BLaER1 treated with 17β-estradiol and CSF1 and Interleukin-3, amounts not matched to agents 10 nM and 100 nM (cell line): ENCODE results near the gene ST6GAL1.
A peak's percentile ranks its signal among the peaks of the same experiment; 100 is the strongest.

Source experiments
- H3K27ac ChIP-seq, 11 experiments: shearing (Covaris generic); formaldehyde crosslinking; 2 replicates each; pipeline ENCODE4 v1.8.1; 2022
- H3K27me3 ChIP-seq, 11 experiments: shearing (Covaris generic); formaldehyde crosslinking; 2 replicates each; pipeline ENCODE4 v1.8.1; 2022
- H3K36me3 ChIP-seq, 11 experiments: shearing (Covaris generic); formaldehyde crosslinking; 2 replicates each; pipeline ENCODE4 v1.8.1; 2022
- H3K4me1 ChIP-seq, 10 experiments: shearing (Covaris generic); formaldehyde crosslinking; 2 replicates each; pipeline ENCODE4 v1.8.1; 2022
- H3K4me2 ChIP-seq, 11 experiments: shearing (Covaris generic); formaldehyde crosslinking; 2 replicates each; pipeline ENCODE4 v1.8.1; 2022
- H3K4me3 ChIP-seq, 10 experiments: shearing (Covaris generic); formaldehyde crosslinking; 2 replicates each; pipeline ENCODE4 v1.8.1; 2022
- H3K9ac ChIP-seq, 11 experiments: shearing (Covaris generic); formaldehyde crosslinking; 2 replicates each; pipeline ENCODE4 v1.8.1; 2022
- H3K9me3 ChIP-seq, 11 experiments: shearing (Covaris generic); formaldehyde crosslinking; replicated peaks in 1 of 11; 2 replicates each; pipeline ENCODE4 v1.8.1; 2022
- H4K20me1 ChIP-seq, 11 experiments: shearing (Covaris generic); formaldehyde crosslinking; 2 replicates each; pipeline ENCODE4 v1.8.1; 2022
- Cebpa-rat ChIP-seq, 11 experiments: shearing (Covaris generic); IDR thresholded peaks; 2 replicates each; pipeline ENCODE4 v1.8.1; 2022

ST6GAL1 gene

DNA sequence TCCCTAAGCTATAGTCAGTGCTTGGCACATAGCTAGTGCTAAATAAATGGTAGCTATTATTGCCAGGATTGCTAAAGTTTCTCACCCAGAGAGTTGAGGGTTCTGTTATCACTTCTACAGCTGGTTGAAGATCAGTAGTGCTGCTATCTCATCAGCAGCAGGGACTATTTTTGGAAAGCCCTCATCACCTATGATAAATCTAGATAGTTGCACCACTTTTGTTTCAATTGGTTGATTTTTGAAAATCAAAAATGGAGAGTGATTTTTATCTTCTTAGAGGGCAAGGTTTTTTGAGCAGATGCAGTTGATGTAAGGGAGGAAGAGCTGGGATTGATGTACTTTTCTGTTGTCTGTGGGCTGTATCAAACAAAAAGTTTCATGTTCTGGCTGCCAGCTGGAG, 101.6 kb downstream of the ST6GAL1 start:
- H3K4me3 ChIP-seq, result no peak overlapping the region
- H3K27ac ChIP-seq, result peak overlapping the region in 2 of 11 experiments; percentile 14 to 31; a peak in 2 of 22 replicates
- no peak for TF ChIP-seq Cebpa-rat (IDR thresholded peaks at IDR 0.05)
- H3K9me3 ChIP-seq, result peaks cover 21 to 37% (median 31%) of the 10 kb centered on the region in 11 experiments
- H3K9ac ChIP-seq, result no peak overlapping the region
- H3K4me2 ChIP-seq, result peak overlapping the region; percentile 65 to 84 (median 73)
- H3K4me1 ChIP-seq, result peaks cover 49 to 63% (median 58%) of the 10 kb centered on the region in 10 experiments
- H4K20me1 ChIP-seq, result peaks cover 0 to 71% (median 52%) of the 10 kb centered on the region in 11 experiments; a peak in 15 of 22 replicates
- peaks cover 0 to 48% (median 40%) of the 10 kb centered on the region in 11 experiments; a peak in 20 of 22 replicates for H3K36me3 ChIP-seq
- H3K27me3 ChIP-seq, result no peaks in the 10 kb centered on the region

GRCh38 chr3:187036394-187036793, 106.1 kb downstream of the ST6GAL1 start:
- Histone ChIP-seq H3K27ac (no peak overlapping the region), H3K4me1 (peaks cover 19 to 33% (median 25%) of the 10 kb centered on the region in 10 experiments), H3K36me3 (peaks cover 26 to 91% (median 75%) of the 10 kb centered on the region in 11 experiments), H3K9me3 (peaks cover 21 to 37% (median 32%) of the 10 kb centered on the region in 11 experiments), H3K4me2 (no peak overlapping the region), H3K9ac (no peak overlapping the region), H3K4me3 (no peak overlapping the region), H4K20me1 (peaks cover 0 to 40% (median 15%) of the 10 kb centered on the region in 11 experiments; a peak in 14 of 22 replicates), H3K27me3 (no peaks in the 10 kb centered on the region)
- no peak for TF ChIP-seq Cebpa-rat (IDR thresholded peaks at IDR 0.05)

DNA sequence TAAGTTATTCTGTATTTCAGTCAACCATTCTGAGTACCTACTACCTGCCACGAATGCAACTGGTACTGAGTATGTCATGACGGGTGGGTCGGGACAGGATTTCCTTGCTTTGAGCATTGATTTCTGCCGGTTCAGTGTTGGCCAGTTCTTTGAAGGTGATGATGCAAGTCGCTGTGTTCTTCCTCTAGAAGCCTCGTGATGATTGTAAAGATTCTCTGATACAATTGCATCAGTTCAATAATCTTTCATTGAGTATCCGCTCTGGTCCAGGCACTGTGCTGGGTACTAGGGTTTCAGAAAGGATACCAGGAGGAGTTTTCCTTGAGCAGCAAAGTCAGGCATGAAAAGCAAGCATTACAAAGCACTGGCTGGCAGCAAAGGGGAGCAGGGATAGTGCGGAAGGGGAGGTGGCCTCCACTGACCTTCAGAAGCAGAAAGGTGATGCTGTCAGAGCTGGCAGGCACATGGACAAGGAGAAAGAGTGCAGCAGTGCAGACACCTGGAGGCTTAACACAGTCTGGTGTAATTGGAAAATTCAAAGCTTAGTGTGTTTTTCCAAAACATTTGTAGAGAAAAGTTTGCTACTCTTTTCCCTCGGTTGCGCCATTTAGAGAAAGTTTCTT, 108.9 kb downstream of the ST6GAL1 start:
- Histone ChIP-seq H3K4me1 (peaks cover 37 to 44% (median 39%) of the 10 kb centered on the region in 10 experiments), H3K9ac (no peak overlapping the region), H3K4me2 (no peak overlapping the region), H3K27ac (no peak overlapping the region), H3K9me3 (peaks cover 19 to 29% (median 23%) of the 10 kb centered on the region in 11 experiments), H3K27me3 (no peaks in the 10 kb centered on the region), H4K20me1 (peaks cover 0 to 39% (median 0%) of the 10 kb centered on the region in 11 experiments; a peak in 5 of 22 replicates), H3K4me3 (no peak overlapping the region), H3K36me3 (peaks cover 36 to 98% (median 84%) of the 10 kb centered on the region in 11 experiments)
- TF ChIP-seq Cebpa-rat (IDR thresholded peaks at IDR 0.05), result no peak

DNA sequence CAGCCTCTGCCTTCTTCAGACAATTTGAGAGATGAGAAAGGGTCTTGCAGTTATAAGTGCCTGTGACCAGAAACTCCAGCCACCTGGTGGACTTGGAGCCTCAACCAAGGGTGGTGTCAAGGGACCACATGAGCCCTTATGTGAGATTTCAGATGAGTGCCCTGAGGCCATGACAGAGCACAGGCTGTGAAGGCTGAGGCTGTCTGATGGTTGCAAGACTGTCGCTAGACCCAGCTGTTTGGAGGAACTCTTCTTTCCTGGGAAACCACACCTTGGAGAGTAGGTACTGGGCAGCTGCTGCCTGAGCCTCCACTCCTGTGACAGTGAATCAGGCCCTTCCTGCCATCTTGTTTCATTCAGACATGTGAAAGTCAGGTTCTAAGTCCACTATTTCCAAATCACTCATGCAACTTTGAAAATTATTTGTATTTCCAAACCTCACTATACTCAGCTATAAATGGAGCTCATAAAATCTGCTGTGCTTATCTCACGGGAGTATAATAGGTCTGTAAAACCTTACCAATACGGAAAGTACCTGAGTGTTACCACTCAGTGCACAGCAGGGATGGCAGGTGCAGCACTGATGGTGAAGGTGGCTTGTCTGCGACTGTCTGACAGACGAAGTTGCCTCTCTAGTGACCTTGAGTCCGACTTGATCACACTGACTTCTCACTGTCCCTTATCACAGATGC, 109.5 kb downstream of the ST6GAL1 start:
- H3K27ac ChIP-seq, result no peak overlapping the region
- H3K36me3 ChIP-seq, result peaks cover 36 to 98% (median 84%) of the 10 kb centered on the region in 11 experiments
- H4K20me1 ChIP-seq, result peaks cover 0 to 43% (median 0%) of the 10 kb centered on the region in 11 experiments; a peak in 5 of 22 replicates
- no peak overlapping the region for H3K4me2 ChIP-seq
- H3K4me3 ChIP-seq, result no peak overlapping the region
- no peaks in the 10 kb centered on the region for H3K27me3 ChIP-seq
- no peak overlapping the region for H3K9ac ChIP-seq
- TF ChIP-seq Cebpa-rat (IDR thresholded peaks at IDR 0.05), result no peak
- peaks cover 13 to 23% (median 16%) of the 10 kb centered on the region in 11 experiments for H3K9me3 ChIP-seq
- peaks cover 43 to 51% (median 45%) of the 10 kb centered on the region in 10 experiments for H3K4me1 ChIP-seq

GRCh38 chr3:187040516-187041361, 110.4 kb downstream of the ST6GAL1 start:
- peak overlapping the region in 10 of 11 experiments; percentile 14 to 81 (median 55); a peak in 13 of 22 replicates for H3K27ac ChIP-seq
- H3K4me1 ChIP-seq, result peaks cover 45 to 59% (median 47%) of the 10 kb centered on the region in 10 experiments
- H3K4me2 ChIP-seq, result peak overlapping the region; percentile 42 to 84 (median 57)

DNA sequence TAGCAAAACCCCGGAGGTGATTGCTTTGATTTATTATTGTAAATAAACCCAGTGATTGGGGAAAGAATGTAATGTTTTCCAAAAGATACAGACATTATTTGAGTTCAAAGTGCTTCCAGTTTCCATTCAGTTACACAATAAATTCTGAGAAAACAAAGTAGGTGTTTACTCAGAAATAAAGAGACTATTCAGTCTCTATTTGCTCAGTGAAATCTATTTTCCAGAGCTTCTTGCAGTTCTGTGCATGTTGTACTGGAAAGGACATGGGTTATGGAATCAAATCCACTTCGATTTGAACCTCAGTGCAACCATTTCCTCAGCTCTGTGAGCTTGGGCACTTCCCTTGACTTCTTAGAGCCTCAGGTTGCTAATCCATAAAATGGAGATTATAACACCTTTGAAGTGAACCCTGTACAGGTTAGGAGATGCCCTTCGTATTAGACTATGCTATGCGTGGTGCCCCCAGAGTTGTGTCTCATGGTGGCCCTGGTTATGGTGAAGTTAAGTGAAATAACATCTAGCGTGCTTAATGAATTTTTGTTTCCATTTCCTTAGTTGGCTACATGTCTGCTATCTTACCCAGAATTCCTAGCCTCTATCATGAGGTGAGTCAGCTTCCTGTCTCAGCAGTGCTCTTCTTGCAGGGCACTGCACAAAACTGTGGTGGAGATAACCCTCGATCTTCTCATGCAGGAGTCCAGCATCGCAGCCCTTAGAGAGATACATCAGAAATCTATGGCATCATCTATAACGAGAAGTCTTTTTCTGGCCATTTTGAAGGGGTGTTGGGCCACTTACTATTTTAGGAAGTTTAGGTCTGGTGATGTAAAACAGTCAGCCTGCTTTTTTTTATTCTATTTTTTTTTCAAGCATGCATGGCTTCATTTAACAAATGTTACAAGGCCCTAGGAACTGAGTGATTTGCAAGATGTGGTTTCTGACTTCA, 111.3 kb downstream of the ST6GAL1 start:
- H3K27me3 ChIP-seq, result no peaks in the 10 kb centered on the region
- H3K9ac ChIP-seq, result peak overlapping the region in 1 of 11 experiments; percentile 13; a peak in 2 of 22 replicates
- peaks cover 45 to 98% (median 84%) of the 10 kb centered on the region in 11 experiments for H3K36me3 ChIP-seq
- H3K4me1 ChIP-seq, result peaks cover 45 to 63% (median 47%) of the 10 kb centered on the region in 10 experiments
- no peak for TF ChIP-seq Cebpa-rat (IDR thresholded peaks at IDR 0.05)
- H3K4me3 ChIP-seq, result no peak overlapping the region
- H3K27ac ChIP-seq, result peak overlapping the region; percentile 14 to 81 (median 54); a peak in 19 of 22 replicates
- H4K20me1 ChIP-seq, result peaks cover 0 to 50% (median 0%) of the 10 kb centered on the region in 11 experiments; a peak in 5 of 22 replicates
- peaks cover 0 to 6% (median 0%) of the 10 kb centered on the region in 11 experiments; a peak in 5 of 22 replicates for H3K9me3 ChIP-seq
- peak overlapping the region; percentile 42 to 84 (median 57) for H3K4me2 ChIP-seq

More at GRCh38 chr3:187040516-187041361, 110.4 kb downstream of the ST6GAL1 start:
- H4K20me1 ChIP-seq, result peaks cover 0 to 50% (median 0%) of the 10 kb centered on the region in 11 experiments; a peak in 5 of 22 replicates
- no peak overlapping the region for H3K4me3 ChIP-seq
- no peaks in the 10 kb centered on the region for H3K27me3 ChIP-seq
- peaks cover 5 to 14% (median 8%) of the 10 kb centered on the region in 11 experiments; a peak in 18 of 22 replicates for H3K9me3 ChIP-seq
- TF ChIP-seq Cebpa-rat (IDR thresholded peaks at IDR 0.05), result no peak
- peaks cover 40 to 98% (median 84%) of the 10 kb centered on the region in 11 experiments for H3K36me3 ChIP-seq
- no peak overlapping the region for H3K9ac ChIP-seq

GRCh38 chr3:187042346-187042745, 112.0 kb downstream of the ST6GAL1 start:
- Histone ChIP-seq H3K27me3 (no peaks in the 10 kb centered on the region), H3K4me3 (no peak overlapping the region), H3K36me3 (peaks cover 45 to 99% (median 89%) of the 10 kb centered on the region in 11 experiments), H3K4me2 (peak overlapping the region; percentile 42 to 84 (median 57); a peak in 21 of 22 replicates), H4K20me1 (peaks cover 0 to 50% (median 0%) of the 10 kb centered on the region in 11 experiments; a peak in 5 of 22 replicates), H3K9ac (peak overlapping the region in 1 of 11 experiments; percentile 2; a peak in 1 of 22 replicates), H3K4me1 (peaks cover 45 to 63% (median 47%) of the 10 kb centered on the region in 10 experiments), H3K9me3 (peaks cover 0 to 6% (median 0%) of the 10 kb centered on the region in 11 experiments; a peak in 4 of 22 replicates), H3K27ac (peak overlapping the region in 8 of 11 experiments; percentile 1 to 81 (median 60); a peak in 11 of 22 replicates)
- no peak for TF ChIP-seq Cebpa-rat (IDR thresholded peaks at IDR 0.05)
